HPDE6-E6E7 (cell line): Measurements from ENCODE around the gene LKAAEAR1.

Experiments used
- DNase-seq: peaks from one replicate; pipeline ENCODE4 v3.0.0; 2011; ENCODE audit warnings: missing footprints; ENCODE audit errors: extremely low spot score

The LKAAEAR1 gene

DNA sequence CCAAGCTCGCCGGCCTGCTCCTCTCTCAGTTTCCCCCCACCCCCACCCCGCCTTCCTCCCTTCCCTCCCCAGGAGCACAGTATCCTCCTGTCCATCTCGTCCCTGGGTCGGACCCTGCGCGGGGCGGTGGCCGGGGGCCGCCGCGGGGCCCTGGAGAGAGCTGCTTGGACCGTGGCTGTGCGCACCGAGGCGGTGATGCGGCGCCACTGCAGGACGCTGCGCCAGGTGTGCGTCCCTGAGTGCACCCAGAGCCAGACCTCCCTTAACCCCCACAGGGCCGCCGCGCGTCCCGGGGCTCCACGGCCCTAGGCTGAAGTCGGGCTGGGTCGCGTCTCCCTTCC lies 46.0 kb downstream of the LKAAEAR1 start:
- DNase-seq, result no peak

GRCh38 chr20:64037498-64038213 lies 46.5 kb downstream of the LKAAEAR1 start:
- DNase-seq, result no peak

- no peak for DNase-seq
Observed at GRCh38 chr20:64037199-64037497, 47.0 kb downstream of the LKAAEAR1 start.

DNA sequence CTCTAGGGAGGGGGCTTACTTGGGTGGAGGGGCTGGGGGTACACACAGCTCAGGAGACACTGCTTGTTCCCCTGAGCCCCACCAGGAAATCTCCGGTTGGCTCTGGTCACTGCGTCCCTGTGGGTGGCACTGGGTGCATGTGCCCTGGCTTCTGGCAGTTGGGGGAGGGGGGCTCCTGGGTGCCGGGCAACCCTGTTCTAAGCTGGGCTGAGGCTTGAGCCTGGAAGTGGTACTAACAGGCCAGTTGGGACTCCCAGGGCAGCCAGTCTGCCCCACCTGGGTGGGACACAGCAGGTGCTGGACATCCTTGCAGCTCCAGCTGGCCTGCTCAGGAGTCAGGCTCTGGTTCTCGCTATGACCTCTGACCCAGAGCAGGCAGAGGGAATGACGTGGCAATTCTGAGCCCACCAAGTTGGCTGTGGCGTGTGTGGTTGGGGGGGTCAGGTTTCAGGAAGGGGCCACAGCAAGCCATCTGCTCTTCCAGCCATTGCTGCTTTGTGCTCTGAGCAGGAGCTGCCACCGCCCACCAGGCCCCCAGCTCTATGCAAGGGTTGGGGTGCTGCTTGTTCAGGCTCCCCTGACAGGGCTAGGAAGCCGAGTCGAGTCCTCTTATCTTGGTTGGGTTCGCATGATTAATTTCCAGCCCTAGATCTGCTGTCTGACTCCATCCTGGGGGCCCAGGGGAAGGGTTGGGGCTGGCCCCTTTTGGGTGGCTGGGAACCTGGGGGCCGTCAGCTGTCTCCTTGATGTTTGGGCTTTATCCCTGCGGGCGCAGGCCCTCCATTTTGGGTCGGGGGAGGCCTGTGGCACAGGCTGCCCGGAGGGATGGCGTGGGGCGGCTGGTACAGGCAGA lies 47.6 kb downstream of the LKAAEAR1 start:
- DNase-seq, result no peak

GRCh38 chr20:64035933-64036345 lies 48.3 kb downstream of the LKAAEAR1 start, which contains the start of gene C20orf204:
C20orf204 (plus strand) TSS chr20:64036182; CDS start chr20:64036324, 142 bp downstream.
- DNase-seq, result no peak

DNA sequence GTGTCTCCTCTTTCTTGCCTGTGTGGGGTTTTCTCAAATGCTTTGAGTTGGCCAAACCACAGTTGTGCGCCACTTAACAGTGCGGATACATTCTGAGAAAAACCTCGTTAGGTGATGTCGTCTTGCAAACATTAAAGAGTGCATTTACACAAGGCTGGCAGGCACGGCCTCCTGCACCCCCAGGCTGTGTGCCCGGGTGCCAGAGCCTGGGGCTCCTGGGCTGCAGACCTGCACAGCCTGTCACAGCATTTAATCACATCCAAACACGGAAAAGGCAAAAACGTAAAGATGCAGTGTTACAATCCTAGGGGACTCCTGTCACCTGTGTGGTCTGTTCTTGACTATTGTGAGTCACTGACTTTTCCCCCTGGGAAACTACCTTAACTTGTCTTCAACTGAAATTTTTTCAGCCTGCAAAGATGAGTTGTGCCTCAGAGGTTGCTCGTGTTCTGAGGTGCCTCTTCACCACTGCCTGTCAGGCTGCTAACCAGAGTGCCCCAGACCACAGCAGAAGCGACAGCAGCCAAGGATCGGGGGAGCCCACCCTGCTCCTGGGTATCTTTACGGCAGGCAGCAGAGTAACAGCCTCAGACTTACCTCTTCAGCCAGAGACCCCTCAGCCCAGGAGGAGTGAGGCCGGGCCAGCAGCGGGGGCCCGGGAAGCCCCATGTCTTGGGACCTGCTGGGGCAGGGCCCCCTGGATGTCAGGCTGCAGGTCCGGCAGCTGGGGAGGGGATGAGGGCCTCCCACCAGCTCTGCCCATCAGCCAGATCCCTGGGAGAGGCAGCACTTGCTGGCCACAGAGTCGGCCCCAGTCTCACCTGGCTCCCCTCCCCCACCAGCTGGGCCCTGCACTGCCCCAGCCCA lies 48.9 kb downstream of the LKAAEAR1 start:
- no peak for DNase-seq

DNA sequence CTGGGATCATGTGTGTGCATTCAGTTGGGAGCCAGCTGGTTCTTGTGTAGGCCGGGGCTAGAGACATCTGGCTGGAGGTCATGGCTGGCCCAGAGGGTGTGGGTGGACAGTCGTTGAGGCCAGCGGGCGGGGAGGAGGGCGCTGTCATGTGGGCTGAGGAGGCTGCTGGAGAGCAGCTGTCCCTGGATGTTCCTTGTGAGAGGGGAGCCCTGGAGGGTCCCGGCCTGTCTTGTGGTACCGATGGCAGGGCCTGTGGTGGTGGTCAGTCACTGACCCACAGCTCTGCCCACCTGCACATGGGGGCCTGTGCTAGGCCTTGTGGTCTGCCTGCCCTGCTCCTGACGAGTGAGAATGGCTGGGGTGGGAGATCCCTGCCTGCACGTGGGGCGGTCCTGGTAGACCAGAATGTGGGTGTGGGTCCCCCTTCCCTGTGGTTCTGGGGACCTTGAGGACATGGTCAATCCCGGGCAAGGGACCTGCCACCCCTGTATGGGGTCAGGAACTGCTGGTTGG lies 50.2 kb downstream of the LKAAEAR1 start:
- no peak for DNase-seq
